A172 (cell line): Measurements from ENCODE around the gene NAA25. TPM values are rescaled to one million over a fixed set of nuclear protein-coding genes. Genes with fewer than 3 reads are reported as not detected.
"Not testable (repeated sequence)": the region's sequence is repeated elsewhere in the genome, so short reads cannot be mapped to it uniquely, and the experiment has no call there.

Experiments used
- DNase-seq: peaks from one replicate; pipeline ENCODE4 v3.0.0-alpha.2; 2015; ENCODE audit warnings: low spot score
- total RNA-seq: library from RNA; depleted of rRNA; stranded (reverse); fragments of >200 nt; shearing (Covaris generic); gene quantifications from 2 replicates; pipeline ENCODE4 v1.2.3, GENCODE V29; 2014

NAA25 gene
- total RNA-seq, 1 experiment from 2014 or later = 25.0 TPM

DNA sequence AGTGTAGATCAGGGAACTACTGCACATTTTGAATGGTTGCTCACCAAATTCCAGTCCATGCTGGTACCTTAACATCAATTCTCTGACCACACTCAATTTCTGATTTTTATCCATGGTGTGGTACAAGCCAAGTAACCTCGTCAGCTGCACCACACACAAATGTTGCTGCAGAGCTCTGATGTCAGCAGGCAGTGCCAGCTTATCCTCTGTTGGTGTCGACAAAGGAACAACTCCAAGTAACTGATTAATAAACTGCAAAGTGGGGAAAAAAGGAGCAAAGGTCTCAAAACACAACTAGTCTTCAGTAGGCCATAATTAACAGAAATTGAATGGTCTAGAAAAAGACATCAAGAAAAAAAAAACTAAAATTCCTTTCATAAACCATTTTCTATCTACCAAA, 47.4 kb downstream of the NAA25 start:
- no peak for DNase-seq

DNA sequence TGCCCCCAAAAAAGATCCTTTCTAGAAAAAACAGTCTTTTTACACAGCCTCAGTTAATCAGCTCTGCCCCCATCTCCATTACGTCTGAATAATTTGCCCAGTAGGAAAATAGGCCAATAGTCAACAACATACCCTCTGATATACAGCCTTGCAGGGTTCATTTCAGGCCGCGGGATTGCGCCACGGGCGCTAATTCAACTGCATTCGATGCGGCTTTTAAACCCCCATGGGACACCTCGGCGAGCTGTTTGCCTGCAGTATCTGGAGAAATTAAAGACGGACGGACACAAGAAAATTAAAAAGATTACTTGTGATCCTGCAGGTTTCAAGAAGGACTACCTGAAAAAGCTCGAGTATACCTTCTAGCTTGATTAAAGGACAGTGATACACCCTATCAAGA, 59.2 kb downstream of the NAA25 start:
- DNase-seq = no peak

DNA sequence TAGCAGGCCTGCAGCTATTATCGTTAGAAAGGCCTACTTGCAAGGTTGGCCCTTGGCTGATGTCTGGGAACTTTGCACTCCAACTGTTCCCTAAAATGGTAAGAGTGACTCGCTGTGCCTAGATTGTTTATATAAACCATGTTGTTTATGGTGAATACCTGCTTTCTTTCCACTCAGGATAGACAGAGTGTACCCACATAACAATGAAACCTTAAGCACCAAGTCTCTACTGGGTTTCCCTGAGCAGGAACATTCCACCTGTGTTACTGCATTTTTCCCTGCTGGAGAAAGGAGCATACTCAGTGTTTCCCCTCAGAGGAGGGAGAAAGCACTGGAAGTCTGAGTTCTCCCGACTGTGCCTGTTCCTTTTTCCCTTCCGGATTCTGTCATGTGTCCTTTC, 62.6 kb downstream of the NAA25 start:
- no peak for DNase-seq

DNA sequence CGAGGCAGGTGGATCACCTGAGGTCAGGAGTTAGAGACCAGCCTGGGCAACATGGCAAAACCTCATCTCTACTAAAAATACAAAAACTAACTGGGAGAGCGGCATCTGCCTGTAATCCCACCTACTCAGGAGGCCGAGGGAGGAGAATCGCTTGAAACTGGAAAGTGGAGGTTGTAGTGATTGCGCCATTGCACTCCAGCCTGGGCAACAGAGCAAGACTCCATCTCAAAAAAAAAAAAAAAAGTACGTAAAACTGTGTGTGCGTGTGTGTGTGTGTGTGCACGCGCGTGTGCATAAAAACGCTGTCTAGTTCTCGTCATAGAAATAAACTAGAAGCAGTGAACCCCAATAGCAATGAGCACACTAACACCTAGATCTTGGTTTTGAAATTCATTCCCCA, 72.0 kb downstream of the NAA25 start:
- DNase-seq = not testable (repeated sequence)

DNA sequence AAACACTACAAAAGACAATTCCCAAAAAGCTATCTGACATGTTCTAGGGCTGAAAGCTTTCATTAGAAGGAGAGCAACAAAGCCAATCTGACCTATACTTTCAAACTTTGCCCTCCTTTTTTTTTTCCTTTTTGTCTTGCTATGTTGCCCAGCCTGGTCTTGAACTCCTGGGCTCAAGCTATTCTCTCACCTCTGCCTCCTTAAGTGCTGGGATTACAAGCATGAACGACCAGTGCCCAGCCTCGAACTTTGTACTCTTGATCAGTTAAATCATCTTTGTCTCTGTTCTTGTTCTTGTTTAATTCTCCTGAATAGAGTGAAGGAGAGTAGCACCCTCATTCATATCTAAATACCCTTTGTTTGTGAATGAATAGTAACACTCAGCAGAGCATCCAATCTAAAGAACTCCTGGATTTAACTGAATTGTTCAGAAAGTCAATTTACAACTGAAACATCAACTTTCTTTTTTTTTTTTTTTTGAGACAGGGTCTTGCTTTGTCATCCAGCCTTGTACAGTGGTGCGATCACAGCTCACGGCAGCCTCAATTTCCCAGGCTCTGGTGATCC, 73.3 kb downstream of the NAA25 start:
- DNase-seq = no peak

DNA sequence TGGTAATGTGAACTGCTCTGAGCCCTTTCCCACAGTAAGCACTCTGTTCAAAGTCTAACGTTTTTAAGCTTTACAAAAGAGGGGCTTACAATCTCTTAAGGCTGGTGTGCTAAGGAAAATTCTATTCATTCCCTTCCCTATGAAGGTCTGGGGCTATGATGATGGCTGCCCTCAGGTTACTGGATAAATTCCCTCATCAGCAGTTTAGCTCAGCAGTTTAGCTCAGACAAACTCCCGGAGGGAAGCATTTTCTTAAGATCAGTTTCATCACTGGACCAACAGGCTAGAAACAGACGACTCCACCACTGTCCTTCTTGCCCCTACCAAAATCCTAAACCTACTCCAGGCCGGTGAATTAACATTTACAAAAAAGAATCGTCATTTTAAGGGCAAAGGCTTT, 76.3 kb downstream of the NAA25 start:
- no peak for DNase-seq

DNA sequence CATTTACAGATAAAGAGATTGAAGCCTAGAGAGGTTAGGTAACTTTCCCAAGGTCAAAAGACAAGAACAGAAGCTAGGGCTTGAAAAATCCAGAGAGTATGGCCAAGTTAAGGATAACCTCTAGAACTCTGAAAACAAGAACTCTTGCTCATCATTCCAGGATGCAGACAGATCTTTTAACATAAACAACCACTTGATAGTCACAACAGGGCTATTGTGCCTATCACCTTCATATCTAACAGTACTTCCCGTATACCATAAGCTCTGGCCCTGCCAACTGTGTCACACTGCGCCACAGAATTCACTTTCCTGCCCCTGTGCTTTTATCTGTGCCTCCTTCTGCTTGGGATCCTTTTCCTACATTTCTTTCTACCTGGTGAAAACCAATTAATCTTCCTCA, 77.1 kb downstream of the NAA25 start:
- DNase-seq = no peak

DNA sequence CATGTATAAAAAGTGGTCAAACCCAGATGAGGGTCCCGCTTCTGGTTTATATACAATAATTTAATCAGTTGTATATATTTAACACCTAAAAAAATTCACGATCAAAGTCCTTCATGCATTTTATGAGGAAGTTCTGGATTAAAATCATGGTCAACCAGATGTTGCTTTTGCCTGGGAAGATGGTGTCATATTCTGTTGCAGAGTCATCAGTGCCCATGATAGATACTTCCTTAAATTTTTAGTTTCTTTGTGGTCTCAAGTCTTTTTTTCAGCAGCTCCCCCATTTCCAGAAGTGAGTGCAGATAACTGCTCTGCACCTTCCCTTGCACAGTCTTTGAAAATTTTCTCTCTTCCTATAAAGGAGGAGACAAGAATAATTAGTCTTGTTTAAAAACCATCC, 79.3 kb downstream of the NAA25 start:
- no peak for DNase-seq

DNA sequence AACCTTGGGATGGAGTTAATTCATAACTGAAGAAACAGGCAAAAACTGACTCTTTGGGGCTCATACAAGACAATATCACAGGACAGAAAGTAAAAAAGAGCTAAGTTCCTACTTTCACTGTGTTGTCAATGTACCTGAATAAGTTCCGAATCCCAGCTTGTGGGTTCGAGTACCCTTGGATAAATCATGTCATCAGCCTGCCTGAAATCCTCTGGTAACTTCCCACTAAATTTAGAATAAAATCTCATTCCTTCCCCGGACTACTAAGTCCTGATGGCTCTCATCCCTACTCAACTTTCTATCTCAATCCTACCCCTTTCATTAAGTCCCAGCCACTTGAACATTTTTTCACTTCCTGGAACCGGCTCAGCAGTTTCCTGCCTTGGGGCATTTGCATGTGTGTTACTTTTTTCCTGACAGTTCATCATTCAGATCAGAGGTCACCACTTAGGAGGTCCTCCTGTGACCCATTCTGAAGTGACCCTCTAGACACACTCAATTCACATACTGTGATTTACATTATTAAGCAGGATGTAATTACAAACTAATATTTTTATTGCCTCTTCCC, 82.7 kb downstream of the NAA25 start:
- no peak for DNase-seq

DNA sequence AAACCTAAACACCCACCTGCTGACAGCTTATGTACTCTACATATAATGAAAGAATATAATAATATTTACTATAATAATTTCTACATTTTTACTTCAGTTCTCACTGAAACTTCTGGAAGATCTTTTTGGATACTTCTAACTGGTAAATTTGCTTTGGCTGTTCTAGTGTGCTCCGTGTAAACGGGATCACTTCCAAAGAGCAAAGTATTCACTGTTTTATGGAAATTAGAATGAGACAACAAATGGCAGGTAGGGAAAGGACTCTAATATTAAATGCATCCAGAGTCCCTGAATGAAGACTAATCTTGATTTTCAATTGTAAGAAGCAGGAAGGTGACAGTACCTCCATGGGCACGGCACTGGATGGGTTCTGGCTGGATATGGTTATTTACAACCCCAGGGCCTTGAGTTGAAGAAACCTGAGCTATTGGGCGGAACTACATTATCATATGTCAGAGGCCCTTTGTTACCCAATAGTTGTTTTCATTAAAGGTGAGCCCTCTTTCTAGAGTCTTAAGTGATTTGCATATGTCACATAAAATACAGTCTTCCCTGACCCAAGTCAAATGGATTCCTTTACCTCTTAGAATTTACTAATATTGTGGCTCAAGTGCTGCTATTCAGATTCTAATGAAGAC, 84.7 kb downstream of the NAA25 start:
- DNase-seq = no peak

DNA sequence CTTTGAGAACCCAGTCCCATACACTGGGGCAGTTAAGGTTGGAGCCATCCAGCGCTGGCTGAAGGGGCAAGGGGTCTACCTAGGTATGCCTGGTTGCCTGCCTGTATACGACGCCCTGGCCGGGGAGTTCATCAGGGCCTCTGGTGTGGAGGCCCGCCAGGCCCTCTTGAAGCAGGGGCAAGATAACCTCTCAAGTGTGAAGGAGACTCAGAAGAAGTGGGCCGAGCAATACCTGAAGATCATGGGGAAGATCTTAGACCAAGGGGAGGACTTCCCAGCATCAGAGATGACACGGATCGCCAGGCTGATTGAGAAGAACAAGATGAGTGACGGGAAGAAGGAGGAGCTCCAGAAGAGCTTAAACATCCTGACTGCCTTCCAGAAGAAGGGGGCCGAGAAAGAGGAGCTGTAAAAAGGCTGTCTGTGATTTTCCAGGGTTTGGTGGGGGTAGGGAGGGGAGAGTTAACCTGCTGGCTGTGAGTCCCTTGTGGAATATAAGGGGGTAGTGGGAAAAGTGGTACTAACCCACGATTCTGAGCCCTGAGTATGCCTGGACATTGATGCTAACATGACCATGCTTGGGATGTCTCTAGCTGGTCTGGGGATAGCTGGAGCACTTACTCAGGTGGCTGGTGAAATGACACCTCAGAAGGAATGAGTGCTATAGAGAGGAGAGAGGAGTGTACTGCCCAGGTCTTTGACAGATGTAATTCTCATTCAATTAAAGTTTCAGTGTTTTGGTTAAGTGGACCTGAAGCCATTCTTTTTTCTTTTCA, 86.2 kb downstream of the NAA25 start:
- DNase-seq = no peak

DNA sequence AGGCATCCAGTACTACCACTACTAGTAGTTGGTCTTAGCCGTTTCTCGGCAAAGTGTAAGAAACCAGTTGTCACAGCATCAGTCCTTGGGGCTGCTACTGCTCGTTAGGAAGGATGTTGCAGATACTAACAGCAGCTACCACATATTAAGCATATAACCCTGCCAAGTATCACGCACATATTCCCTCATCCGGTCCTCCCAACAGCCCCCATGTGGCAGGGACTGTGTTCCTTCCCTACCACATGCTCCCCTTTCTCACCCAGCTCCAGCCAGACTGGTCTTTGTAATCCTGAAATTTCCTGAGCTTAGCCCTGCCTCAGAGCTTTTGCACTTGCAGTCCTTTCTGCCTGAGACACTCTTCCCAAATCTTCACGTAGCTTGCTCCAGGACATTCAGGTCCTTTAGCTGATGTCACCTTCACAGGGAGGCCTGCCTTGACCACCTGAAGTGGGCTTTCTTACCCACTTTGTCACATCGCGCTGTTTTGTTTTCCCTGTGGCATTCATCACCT, 87.6 kb downstream of the NAA25 start:
- no peak for DNase-seq

DNA sequence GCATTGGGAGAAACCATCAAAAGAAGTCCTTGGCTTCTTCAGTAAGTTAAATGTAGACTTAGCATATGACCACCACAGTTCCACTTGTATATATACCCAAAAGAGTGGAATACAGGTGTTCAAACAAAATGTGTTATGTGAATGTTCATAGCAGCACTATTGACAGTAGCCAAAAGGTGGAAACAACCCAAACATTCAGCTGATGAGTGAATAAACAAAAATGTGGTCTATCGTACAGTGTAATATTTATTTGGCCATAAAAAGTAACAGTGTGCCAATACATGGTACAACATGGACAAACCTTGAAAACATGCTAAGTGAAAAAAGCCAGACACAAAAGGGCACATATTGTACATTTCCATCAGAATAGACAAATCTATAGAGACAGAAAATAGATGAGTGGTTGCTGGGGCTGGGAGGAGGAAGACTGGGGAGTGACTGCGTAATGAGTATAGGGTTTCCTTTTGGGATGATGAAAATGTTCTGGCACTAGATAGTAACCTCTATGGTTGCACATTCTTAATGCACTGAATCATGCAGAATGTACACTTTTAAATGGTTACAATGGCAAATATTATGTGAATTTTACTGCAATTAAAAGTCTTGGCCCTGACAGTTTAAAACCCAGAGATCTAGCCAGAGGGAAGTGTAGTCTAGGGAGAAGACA, 89.9 kb downstream of the NAA25 start:
- peak; percentile 77 for DNase-seq

DNA sequence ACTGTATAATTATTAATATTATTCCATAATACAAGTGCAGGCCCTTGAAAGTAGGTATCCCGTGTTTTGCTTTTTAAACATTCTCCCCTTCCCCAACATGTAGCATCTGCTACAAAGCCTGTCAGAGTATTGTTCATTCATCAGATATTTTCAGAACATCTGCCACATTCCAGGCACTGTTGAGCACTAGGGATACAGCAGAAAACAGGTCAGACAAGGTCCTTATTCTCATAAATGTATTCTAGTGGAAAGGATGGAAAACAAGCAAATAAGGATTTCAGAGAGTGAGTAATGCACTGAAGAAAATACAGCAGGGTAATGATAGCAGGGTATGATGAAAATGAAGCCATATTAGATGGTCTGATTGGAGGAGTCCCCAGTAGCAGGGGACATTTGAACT, 91.5 kb downstream of the NAA25 start:
- DNase-seq = no peak

DNA sequence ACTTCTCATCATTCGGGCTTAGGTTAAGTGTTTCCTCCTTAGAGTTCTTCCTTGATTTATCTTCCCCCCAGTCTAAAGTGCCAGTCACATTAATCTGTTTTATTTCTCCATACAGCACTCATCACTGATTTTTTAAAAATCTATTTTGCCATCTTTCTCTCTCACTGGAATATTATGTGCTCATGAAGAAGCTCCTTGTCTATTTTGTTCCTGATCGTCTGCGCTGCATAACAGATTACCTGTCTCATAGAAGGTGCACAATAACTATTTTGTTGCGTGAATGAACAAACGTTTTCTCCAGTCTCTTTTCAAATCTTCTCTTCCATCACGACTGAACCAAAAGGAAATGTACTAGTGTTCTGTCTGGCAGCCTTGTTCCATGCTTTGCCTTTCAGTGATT, 92.6 kb downstream of the NAA25 start:
- DNase-seq = no peak

DNA sequence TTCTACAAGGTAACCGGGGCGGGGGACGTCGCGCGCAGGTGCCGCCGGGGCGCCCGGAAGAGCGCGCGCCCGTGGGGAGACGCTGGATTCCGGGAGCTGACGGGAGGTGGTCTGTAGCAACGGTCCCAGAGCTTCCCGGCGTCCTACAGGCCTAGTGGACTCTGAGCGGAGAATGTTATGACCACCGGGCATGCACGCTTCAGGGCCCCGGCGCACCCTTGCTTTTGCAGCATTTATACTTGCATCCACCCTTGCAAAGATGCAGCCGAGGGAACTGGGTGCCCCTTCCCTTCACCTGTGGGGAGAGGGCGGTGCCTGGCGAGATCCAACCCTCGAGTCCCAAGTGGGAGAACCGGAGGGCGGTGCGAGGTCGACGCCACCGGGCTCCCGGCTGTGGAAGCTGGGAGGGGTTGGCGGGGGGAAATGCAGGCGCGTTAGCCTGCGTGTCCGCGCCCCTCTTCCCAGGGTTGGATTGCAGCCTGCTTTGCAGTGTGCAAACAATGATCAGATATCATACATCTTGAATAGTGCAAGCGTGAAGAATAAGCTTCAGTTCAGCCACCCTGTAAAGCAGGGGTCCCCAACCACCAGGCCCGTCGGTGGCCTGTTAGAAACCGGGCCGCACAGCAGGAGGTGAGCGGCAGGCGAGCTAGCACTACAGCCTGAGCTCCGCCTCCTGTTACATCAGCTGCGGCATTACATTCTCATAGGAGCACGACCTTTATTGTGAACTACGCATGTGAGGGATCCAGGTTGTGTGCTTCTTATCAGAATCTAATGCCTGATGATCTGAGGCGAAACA, 94.8 kb downstream of the NAA25 start:
- DNase-seq = peak; percentile 63

DNA sequence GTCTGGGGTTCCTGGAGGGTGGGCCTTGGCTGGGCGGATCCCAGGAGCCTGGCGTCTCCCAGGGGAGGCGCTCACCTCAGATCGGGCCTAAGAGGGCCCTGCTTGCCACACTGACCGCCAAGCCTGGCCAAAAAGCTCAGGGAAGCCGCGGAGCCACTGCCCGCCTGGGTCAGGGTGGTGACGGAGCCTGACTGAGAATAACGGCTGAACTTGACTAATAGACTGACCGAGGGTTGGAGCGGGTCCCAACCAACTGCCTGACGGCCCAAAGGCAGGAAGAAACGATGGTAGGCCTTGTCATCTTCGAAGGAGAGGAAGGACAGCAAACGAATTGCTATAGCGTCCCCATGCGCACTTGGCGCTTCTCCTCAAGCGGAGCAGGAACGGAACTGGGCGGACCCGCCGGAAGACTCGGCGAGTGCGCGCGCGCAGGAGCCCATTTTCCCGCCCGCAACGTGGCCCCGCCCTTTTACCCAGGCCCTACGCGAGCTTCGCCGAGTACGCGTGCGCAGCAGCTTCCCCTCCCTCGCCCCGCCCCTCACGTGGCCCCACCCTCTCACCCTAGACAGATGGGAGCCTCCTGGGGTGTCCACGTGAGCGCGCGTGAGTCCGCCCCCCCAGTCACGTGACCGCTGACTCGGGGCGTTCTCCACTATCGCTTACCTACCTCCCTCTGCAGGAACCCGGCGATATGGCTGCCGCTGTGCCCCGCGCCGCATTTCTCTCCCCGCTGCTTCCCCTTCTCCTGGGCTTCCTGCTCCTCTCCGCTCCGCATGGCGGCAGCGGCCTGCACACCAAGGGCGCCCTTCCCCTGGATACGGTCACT, 95.6 kb downstream of the NAA25 start, which contains the start of the genes ERP29 and TMEM116:
Gene ERP29 (plus strand): TSS at position 652 of the 826 bp plus-strand sequence. CDS start 40 bp downstream, at position 692.
Gene TMEM116 (minus strand): TSS at position 391 of the 826 bp plus-strand sequence. CDS start 7,895 bp downstream, outside the sequence.
- DNase-seq = peak; percentile 92

DNA sequence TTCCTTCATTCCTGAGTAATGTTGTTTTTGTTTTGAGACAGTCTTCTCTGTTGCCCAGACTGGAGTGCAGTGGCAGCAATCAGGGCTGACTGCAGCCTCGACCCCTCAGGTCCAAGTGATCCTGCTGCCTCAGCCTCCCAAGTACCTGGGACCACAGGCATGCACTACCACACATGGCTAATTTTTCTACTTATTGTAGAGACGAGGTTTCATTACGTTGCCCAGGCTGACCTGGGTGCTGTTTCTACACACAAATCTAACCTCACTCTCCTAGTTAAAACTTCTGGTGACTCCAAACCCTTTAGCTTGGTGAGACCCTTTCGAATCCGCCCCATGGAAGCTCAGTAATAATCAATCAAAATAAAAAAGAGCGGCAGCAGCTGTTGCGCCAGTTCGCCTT, 96.9 kb downstream of the NAA25 start:
- no peak for DNase-seq

DNA sequence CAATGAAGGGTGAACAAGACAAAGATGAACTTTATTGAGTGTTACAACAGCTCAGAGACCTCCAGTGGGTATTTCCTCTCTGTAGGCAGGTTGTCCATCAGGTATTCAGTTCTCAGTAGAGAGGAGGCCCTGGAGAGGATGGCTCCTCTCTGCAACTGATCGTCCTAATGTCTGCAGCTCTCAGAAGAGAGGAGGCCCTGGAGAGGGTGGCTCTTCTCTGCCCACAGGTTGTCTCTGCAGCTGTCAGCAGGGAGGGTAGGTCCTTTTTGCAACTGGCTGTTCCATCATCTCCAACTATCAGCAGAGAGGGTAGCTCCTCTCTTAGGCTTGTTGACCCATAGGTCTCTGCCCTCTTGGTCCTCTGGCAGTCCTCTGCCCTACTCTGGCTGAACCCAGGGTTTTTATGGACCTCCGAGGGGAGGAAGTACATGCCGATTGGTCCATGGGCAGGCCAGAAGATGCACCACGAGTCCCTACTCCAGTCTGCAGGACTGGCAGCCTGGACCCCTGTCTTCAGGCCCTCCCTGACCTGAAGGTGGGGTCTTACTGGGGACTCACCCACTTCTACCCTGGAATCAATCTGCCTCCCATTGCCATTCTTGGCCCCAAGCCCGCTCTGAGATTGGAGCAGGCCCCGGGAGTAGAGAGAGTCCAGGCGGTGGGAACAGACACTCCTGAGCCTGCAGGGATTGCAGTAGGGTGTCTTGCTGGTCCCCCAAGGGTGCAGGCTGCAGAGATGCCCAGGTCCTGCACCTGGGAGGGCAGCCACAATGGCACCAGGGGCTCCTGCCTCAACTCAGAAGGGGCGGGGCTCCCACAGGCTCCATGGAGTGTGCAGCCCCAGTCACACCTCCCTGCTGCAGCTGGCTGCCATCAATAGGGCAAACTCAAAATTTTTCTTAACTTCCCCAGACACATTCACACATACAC, 97.9 kb downstream of the NAA25 start:
- no peak for DNase-seq
